NCI-H510A (cell line): Measurements from ENCODE around the gene EPHA3.

Experiments
- DNase-seq: peaks from one replicate; lab custom pipeline; 2025; lab: John Stamatoyannopoulos, UW

The EPHA3 gene

DNA sequence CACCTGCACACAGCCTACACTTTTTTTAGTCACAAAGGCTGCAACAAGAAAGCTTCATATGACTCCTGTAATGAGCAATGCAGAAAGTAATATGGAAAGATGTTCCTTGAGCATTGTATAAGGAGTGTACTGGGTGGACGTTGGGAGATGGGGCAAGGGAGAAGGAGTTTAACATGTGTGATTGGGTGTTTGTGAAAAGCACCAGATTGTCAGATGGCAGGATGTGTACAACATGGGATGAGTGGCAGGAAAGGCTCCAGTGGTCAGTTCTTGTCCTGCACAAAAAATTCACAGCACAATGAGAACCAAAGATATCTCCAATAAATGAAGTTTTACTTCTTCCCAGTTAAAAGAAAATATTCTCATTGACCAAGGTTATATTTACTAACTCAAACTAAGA, 255.1 kb downstream of the EPHA3 start:
- DNase-seq = no peak

DNA sequence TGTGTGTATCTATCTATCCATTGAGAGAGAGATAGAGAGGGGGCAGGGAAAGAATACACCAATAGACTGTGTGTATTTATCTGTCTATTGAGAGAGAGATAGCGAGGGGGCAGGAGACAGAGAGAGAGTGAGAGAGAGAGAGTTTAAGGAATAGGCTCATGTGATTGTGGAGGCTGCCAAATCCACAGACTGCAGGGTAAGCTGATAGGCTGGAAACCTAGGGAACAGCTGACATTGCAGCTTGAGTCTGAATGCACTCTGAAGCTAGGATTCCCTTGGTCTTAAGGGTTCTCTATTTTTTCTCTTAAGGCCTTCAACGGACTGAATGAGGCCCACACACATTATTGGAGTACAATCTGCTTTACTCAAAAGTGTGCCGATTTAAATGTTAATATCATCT, 255.8 kb downstream of the EPHA3 start:
- no peak for DNase-seq

DNA sequence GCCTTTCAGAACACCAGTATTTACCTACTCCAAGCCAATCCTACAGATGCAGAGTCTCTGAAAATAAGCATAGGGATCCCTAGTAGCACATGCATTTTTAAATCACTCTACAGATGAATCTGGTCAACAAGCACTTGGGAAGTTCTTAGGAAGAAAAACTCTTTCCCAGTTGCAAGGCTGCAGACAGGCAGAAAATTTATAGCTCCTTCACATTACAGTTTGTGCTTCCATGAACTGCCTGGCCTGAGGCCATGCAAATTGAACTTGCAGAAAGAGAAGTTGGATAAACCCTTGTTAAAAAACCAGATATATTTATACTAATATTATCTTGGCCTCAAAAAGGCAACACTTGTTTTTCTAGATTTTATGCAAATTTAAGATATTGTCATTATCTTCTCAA, 256.9 kb downstream of the EPHA3 start:
- no peak for DNase-seq

DNA sequence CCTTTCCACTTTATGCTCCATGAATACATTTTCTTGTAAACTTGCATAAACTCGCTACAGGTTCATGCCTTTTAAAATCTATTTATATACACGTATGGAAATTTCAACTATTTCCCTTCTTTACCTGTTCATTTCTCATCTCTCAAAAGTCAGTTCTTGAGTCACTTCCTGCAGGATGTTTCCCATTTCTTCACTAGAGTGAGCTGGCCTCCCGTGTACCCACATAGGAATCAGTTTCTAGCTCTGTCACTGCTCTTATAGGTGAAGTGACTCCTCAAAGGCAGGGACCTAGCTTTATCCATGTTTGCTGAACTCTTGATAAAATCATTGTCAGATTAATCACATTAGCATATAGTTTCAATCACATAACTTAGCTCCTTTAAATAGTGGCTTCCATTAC, 259.7 kb downstream of the EPHA3 start:
- DNase-seq = no peak

DNA sequence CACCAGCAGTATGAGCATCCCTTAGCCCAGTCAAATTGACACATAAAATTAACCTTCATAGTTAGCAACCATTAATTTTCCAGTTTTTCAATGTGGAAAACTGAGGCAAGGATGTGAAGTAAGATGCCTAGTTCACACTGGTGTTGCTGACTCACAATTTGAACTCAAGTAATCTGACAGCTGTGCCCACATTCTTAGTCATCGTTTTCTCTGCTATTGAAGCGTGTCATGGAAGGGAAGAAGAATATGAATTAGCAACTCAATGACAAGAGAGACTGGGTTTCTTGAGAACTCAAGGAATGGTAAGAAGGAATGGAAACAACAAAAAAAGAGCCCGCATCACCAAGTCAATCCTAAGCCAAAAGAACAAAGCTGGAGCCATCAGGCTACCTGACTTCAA, 261.4 kb downstream of the EPHA3 start:
- DNase-seq = no peak

DNA sequence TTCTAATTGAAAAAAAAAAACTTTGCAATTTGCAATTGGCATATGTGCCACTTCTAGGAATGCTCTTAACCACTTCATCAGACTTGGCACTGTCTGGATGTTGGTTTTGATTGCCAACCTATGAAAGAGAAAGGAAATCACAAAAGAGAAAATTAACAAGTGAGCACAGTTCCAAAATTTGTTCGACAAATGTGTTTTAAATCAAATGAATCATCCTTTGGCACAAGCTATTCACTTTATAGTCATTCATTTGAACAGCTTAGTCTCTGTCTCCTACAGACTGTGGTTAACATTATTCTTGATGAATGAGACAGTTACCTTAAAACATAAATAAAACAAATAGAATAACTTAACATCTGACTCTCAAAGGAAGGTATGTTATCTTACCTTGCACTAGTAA, 265.0 kb downstream of the EPHA3 start:
- no peak for DNase-seq

DNA sequence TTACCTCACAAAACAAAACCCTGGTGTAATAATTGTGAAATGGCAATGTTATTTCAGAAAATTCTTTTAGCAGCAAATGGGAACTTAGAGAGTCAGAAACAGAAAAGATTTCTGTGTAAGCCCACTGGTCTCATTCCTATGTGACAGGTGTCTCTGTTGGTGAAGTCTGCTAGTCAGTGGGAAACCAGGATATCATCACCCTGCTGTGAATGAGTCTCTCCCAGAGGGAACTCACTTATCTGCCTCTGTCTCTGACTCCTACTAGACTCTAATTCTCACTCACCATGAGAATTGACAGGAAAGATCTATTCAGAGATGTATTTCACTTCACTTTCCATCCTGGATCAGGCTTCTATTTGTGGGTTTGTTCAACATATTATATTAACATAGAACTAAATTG, 266.0 kb downstream of the EPHA3 start:
- no peak for DNase-seq

DNA sequence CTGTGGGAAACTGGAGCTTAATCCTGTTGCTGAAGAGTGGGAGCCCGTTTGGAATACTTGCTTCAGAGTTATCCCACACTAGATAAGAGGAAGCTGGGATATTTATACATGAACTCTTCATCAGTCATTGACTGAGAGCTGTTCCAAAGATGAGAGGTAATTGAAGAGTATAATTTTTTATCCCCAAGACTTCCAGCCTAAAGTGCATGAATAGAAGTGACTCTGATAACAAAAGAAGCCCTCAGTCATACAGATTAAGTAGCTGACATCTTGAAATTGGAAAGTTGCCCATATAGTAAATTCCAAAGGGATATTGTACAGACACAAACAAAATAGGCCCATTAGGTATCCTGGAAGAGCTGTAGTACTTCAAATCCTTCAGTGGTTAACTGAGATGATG, 268.0 kb downstream of the EPHA3 start:
- DNase-seq = no peak

DNA sequence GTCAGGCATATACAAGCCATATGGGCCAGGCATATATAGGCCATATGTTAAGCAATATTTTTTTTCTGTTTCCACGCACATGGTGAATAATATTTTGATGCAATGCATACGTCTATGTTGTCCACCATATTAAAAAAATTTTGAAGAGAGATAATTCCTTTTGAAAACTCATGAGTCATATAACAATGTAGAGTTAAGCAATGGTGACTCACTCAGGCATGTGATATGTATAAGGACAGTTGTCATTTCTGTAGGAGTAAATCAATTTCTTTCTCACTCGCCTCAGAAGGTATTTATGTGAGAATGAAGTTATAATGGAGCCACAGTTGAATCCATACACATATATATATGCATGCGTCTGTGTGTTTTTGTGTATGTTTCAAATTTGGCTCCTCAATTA, 272.6 kb downstream of the EPHA3 start:
- DNase-seq = no peak

DNA sequence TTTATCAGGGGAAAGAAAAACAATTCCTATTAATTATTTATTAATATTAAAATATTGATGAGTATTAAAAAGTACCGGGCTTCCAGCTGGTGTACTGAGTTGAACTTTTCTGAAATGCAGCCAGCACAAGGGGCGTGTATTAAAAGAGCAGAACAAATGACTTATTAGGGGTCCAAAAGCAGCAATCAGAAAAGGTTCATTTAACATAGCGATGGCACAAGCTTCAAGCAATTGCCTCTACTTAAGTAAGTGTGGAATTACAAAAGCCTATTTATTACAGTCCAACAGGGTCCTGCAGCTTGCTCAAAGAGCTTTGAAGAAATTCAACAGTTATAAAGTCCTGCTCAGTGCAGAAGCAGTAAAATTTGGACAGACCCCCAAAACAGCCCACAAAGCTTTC, 285.6 kb downstream of the EPHA3 start:
- DNase-seq = no peak

DNA sequence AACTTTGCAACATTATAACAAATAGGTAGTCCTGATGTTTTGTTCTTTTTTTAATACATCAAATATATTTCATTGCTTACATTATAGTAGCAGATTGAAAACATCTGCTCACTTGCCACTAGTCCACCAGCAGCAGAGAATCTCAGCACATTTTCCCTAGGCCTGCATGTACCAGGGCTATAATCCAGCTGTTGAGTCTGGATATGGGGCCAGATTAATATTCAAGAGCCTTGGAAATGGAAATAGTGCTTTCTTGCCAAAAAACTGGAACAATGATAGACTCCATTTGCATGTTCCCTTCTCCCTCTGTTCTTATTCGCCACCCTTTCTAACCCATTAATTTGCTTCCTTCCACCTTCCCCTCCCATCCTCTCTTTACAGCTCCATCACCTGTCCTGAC, 288.0 kb downstream of the EPHA3 start:
- DNase-seq = no peak

DNA sequence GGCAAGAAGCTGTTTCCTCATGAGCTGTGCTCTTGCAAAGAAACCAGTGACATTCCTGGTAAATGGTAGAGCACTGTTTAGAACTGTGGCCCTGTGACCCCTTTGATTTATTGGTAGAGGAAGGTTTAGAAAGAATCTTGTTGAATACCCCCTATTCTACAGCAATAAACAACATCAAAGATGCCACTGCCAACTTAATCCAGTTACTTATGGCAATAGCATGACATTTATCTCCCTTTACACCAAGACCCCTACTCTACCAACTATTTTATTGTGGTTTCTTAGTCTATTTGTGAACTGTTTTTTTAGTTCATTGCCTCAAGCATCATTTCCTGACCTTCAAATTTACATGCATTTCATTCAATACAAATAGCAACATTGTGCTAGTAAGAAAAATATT, 288.6 kb downstream of the EPHA3 start:
- DNase-seq = no peak

DNA sequence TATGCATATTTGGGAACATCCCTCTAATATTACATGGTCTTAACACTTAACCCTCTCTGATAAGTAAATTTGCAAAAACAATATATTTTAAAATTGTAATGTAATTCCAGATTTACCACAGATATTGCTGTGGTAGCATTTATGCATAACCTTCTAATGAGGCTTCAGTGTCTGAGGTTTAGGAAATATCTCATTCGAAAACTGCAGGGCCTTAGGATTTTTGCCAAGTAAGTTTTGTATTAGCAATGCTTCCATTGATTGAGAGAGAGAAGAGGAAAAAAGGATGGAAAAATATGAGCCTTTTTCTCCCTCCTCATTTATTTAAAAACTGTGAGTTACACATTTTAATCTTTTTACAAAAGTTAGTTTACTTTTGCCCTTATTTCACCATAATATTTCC, 294.6 kb downstream of the EPHA3 start:
- no peak for DNase-seq

DNA sequence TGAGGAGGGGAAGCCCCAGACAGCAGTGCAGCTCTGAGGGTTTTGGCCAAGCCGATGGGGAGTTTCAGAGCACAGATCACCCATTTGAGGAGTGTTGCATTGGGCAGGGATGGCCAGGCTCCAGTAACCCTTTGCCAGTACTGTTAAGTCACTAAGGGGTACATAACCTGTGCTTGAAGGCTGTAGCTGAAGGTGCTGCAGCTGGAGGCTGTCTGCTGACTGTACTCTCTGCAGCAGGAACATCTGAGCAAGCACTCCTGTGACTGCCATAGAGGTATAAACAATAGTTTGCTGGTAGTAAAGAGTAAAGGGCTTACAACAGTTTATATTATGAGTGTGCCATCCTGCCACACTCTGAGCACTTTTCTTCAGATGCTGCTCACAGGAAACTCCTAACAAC, 297.8 kb downstream of the EPHA3 start:
- DNase-seq = no peak

DNA sequence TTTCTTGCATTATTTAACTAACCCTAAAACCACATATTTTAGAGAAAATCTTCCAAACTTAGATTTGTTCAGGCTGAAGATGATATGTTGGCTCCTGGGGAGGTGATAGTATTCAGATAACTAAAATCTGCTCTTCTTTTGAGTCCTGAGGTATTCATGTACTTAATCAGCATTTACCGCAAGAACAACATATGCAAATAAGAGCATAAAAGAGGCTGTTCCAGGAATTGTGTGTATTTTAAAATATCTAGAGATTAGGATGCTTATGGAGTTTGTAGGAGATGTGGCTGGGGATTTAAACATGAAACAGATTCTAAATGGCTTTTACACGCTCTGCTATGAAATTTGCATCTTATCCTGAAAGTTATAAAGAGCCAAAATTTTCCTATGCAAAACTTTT, 298.2 kb downstream of the EPHA3 start:
- no peak for DNase-seq

DNA sequence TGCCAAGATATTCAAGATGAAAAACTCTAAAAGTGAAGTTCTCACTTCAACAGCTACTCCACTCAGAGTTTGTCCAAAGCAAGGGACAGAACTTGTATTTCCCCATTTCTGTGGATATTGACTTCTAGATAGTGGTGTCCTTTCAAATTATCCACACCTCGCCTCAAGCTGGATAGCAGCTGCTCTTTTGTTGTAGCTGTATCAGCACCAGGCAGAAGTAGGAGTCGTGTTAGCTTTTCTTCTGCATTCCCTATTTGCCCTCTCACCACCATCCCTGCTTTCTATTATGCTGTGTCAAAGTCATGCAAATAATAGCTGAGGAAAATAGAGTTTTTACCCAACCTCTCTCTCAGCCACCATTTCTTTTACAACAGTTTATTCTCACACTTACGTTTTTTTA, 303.8 kb downstream of the EPHA3 start:
- no peak for DNase-seq

DNA sequence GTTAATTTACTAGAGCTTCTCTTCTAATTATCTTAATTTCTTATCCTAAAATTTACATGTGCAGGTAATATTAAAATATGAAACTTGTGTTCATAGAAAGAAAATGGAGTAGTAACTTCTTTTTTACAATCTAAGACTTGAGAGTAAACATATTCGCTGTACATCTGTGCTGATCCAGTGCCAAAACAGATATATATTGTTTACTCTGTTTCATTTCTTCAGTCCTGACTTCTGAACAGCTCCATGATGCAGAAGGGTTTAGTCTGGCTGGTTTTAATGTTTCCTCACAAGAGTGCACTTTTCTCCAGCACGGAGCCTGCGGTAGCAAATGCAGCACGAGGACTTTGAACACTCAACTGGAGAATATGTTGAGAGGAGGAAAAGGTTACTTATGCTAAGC, 306.8 kb downstream of the EPHA3 start:
- DNase-seq = no peak

DNA sequence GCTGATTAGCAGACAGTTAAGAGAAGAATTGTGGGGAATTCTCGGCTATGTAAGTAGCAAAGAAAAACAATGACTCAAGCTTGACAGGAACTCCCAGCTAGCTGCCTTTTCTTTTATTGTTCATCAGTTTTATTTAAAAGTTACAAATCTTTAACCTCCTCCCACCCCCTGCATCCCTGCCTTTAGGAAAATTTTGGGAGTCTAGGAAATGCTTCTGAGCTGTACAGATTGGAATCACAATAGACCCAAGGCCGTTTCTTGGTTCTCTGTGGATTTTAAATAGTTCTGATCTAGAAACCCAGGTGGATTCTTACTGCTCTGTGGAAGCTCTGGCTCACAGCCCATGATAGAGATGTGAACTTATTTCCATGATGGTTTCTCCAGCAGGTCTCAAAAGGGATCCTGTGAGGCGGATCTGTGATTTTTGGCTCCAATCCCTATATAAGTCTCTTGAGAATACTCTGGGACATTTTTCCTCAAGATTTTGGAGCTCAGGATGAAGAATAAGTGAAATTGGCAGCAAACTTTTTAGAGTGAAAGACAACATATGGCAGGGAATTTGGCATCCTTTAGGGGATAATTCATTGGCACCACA, 312.3 kb downstream of the EPHA3 start:
- DNase-seq = no peak

DNA sequence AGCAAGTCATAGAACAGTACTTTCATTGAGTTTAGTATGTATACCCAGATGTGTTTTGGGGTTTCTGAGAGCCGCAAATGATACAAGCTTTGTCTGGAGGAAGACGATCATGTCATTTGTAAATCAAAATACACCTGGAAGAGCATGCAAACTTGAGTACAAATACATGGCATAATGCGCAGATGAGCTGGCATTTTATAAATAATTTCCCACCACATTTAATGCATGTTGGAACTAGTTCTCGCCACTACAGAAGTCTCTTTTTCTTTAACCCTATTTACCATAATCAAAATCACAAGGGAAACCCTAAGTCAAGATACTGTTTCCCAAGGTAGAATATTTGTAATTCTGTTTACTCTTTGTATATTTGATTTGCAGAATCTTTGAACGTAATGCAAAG, 318.6 kb downstream of the EPHA3 start:
- DNase-seq = no peak

DNA sequence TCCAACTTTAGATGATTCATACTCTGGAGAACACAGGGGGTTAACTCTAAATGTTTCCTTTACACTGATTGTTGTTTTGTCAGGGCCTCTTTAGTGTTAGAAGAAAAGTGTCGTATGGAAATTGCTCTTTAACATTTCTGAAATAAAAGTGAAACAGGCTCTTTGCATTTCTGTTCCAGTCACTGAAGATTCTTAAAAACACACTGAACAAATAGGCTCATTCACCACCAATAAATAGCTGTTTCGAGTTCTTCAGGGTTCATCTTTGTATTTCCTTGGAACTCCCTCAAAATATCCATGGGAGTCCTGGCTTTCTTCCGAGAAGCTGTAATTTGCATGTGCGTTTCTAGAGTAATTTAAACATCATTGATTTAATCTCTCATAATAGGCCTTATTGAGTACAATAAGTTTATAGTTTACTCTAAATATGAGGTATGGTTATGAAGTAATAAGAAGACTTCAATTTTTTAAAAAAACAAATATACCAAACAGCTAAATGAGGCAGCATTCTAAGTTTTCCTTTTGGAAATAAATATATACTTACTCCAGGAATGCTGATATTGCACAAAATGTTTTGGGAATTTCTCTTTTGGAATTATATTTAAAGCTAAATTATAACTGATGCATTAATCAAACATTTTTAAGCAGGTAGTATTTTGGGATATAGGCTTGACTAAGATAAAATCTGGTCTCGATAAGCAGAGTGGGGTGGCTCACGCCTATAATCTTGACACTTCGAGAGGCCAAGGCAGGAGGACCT, 327.4 kb downstream of the EPHA3 start:
- DNase-seq = no peak

DNA sequence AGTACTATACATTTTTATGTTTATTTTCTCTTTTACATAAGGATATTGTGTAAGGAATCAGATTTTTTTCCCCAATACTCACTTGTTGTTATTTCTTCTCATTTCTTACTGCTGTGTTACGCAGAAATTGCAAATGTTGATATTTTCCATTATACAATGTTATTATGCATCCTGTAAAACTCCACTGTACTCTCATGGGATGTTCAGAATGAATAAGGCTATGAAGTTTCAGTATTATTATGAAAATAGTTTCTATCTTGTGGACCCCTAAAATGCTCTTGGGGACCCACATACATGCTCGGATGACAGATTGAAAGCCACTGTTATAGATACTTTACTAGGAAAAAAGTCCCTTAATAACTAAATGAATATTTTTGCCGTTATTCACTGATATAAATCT, 329.4 kb downstream of the EPHA3 start:
- no peak for DNase-seq

DNA sequence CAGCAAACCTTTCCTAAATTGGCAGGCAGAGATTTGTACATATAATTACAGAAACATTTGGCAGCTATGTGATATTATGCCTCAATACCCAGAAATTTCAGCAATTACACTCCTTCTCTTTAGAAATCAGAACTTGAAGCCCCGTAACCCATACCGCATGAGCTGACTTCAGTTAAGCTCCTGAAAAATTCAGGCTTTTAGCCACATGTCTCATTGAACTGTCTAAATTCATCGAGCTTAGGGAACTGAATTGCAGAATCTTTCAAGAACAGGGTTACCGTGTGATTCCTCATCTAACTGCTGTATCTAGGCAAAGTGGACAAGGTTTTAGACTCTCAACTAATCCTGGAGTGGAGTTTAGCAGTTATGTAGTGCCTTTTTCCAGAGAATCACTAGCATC, 333.0 kb downstream of the EPHA3 start:
- DNase-seq = no peak

DNA sequence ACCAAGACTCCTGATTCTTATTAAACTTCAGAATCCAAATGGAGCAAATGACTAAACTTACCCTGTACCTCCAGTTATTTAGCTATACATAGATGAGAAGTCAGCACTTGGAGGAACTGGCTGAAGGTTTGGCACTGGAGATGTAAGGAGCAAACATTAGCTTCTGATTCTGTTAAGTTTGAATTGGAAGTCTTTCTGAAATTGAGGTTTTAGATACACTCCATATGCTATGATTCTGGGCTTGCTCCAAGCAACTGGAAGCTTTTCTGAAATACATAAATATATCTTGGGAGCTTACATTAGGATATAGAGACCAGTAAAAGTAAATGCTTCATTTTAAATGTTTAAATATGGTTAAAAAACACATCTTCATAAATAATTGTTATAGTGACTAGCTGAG, 333.7 kb downstream of the EPHA3 start:
- no peak for DNase-seq

DNA sequence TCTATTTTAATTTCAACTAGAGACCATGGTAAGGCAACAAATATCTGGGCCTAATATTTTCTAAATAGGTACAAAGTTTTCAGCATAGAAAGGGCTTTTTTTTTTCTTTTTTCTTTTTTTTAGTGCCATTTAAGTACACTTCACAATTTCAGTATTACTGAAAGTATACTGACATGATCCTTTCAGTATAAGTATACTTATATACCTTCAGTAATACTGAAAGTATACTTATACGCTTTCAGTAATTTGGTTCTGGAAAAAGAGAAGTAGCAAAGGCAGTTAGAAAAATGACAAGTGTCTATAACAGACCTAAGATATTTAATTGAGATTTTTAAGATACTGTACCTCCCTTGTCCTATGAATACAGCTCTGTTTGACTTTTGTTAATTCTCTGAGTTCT, 339.2 kb downstream of the EPHA3 start:
- no peak for DNase-seq
